Suprapubic skin (tissue), 4 donors: ENCODE measurements around the gene AQP12A. TPM values are rescaled to one million over a fixed set of nuclear protein-coding genes. Genes with fewer than 3 reads are reported as not detected.

Experiments used
- DNase-seq, 2 donors: peaks; one replicate each; pipeline ENCODE4 v3.0.0-alpha.2; 2019; ENCODE audit warnings: low spot score in 2 of 2
- H3K27ac ChIP-seq: fragments of 200-600 bp; sonication (generic); one replicate; pipeline ENCODE4 v1.5.1; 2019
- H3K27me3 ChIP-seq: fragments of 200-600 bp; sonication (generic); one replicate; pipeline ENCODE4 v1.5.1; 2019
- H3K36me3 ChIP-seq: fragments of 200-600 bp; sonication (generic); one replicate; pipeline ENCODE4 v1.5.1; 2019
- H3K4me1 ChIP-seq: fragments of 200-600 bp; sonication (generic); one replicate; pipeline ENCODE4 v1.5.1; 2019
- H3K4me3 ChIP-seq: fragments of 200-600 bp; sonication (generic); one replicate; pipeline ENCODE4 v1.5.1; 2019; ENCODE audit warnings: mild to moderate bottlenecking
- H3K9me3 ChIP-seq: fragments of 200-600 bp; sonication (generic); one replicate; pipeline ENCODE4 v1.5.1; 2019
- EP300 ChIP-seq: sonication (generic); formaldehyde crosslinking; IDR thresholded peaks from one replicate; pipeline ENCODE4 v1.6.1; 2017; ENCODE audit warnings: antibody characterized with exemption
- POLR2A ChIP-seq, 2 donors: fragments of 450-650 bp; IDR thresholded peaks; one replicate each; pipeline ENCODE4 v1.6.1; 2017; ENCODE audit warnings: antibody characterized with exemption in 2 of 2, mild to moderate bottlenecking in 2 of 2, moderate library complexity in 2 of 2
- POLR2AphosphoS5 ChIP-seq, 3 donors: sonication (generic); formaldehyde crosslinking; IDR thresholded peaks; one replicate each; pipeline ENCODE4 v1.6.1; 2017; ENCODE audit warnings: antibody characterized with exemption in 3 of 3
- WGBS: methylation state at CpG from one replicate; pipeline ENCODE4 v1.1.5; 2018; 5-methylcytosine and 5-hydroxymethylcytosine counted together
- total RNA-seq, 4 donors: library from RNA; depleted of rRNA; stranded (reverse); fragments of >200 nt; gene quantifications; one replicate each; pipeline ENCODE4 v1.1.0, GENCODE V29; 2016
- TF ChIP-seq, protein P1 (sequence below), 2 donors: fragments of 200-600 bp in 1 of 2; fragments of 450-650 bp in 1 of 2; sonication (generic) in 1 of 2; IDR thresholded peaks; one replicate each; pipeline ENCODE4 v1.5.1; 2016 to 2019; ENCODE audit warnings: antibody characterized with exemption in 2 of 2, mild to moderate bottlenecking in 1 of 2, moderate library complexity in 1 of 2

The AQP12A gene
- total RNA-seq, 4 donors from 2014 or later, result not detected

DNA sequence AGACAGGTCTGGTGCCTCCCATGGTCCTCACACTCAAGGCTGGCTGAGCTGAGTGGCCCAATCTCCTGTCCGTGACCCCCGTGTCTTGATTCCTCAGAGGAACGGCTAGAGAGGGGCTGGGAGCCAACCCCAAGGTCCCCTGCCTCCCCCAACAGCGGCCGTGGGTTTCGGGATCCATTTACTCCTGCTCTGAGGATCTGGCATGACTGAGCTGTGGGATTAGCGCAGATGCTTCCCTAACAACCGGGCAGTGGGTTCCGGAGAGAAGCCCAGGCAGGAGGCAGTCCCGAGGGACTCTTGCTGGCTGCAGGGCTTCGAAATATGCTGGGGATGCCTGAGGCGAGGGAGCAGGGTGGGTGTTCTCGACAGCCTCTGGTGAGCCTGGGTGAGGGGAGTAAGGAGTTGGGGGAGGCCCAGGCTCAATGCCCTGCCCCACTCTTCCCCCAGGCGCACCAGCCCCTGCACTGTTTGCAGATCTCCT lies 47.5 kb upstream of the AQP12A start:
- Histone ChIP-seq H3K27me3 (peaks cover 73% of the 10 kb centered on the region), H3K4me3 (no peak overlapping the region), H3K9me3 (no peaks in the 10 kb centered on the region), H3K27ac (no peak overlapping the region), H3K4me1 (no peaks in the 10 kb centered on the region), H3K36me3 (no peaks in the 10 kb centered on the region)
- WGBS, result 44% methylated on average over 4 of the region's 14 CpGs
- peak in 1 of 2 donors; percentile 65 for DNase-seq
- no peak for TF ChIP-seq EP300
- TF ChIP-seq, protein P1, sequence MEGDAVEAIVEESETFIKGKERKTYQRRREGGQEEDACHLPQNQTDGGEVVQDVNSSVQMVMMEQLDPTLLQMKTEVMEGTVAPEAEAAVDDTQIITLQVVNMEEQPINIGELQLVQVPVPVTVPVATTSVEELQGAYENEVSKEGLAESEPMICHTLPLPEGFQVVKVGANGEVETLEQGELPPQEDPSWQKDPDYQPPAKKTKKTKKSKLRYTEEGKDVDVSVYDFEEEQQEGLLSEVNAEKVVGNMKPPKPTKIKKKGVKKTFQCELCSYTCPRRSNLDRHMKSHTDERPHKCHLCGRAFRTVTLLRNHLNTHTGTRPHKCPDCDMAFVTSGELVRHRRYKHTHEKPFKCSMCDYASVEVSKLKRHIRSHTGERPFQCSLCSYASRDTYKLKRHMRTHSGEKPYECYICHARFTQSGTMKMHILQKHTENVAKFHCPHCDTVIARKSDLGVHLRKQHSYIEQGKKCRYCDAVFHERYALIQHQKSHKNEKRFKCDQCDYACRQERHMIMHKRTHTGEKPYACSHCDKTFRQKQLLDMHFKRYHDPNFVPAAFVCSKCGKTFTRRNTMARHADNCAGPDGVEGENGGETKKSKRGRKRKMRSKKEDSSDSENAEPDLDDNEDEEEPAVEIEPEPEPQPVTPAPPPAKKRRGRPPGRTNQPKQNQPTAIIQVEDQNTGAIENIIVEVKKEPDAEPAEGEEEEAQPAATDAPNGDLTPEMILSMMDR (IDR thresholded peaks at IDR 0.05), result no peak
- TF ChIP-seq POLR2AphosphoS5 (IDR thresholded peaks at IDR 0.05), result no peak
- TF ChIP-seq POLR2A (IDR thresholded peaks at IDR 0.05), result no peak

DNA sequence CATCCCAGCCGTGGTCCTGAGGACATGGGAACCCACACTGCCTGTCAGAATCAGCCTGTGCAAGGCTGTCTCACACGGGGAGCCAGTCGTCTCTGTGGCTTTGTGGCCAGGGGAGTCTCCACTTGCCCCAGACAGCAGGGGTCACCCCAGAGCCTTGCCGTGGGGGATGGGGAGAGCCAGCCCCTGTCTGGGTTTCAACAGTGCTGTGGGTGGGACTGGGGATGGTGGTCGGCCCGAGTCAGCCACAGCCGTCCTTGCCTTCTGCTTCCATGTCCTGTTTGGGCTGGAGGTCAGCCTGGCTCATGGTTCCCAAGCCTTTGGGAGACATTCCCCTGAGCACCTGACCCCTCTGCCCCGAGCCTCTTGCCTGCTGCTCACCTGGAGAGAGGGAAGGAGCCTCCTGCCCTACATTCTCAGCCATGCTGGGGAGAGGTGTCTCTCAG lies 46.8 kb upstream of the AQP12A start:
- DNase-seq, result peak in 1 of 2 donors; percentile 59
- no peaks in the 10 kb centered on the region for H3K9me3 ChIP-seq
- H3K4me3 ChIP-seq, result no peak overlapping the region
- no peaks in the 10 kb centered on the region for H3K4me1 ChIP-seq
- peaks cover 78% of the 10 kb centered on the region for H3K27me3 ChIP-seq
- TF ChIP-seq, protein P1 (IDR thresholded peaks at IDR 0.05), result no peak
- TF ChIP-seq POLR2AphosphoS5 (IDR thresholded peaks at IDR 0.05), result no peak
- no peak for TF ChIP-seq EP300
- TF ChIP-seq POLR2A (IDR thresholded peaks at IDR 0.05), result no peak
- no peak overlapping the region for H3K27ac ChIP-seq
- no peaks in the 10 kb centered on the region for H3K36me3 ChIP-seq
- WGBS, result 44% methylated on average over 3 of the region's 8 CpGs

GRCh38 chr2:240645346-240645745 lies 46.3 kb upstream of the AQP12A start:
- H3K4me3 ChIP-seq, result no peak overlapping the region
- TF ChIP-seq, protein P1 (IDR thresholded peaks at IDR 0.05), result no peak
- no peak for TF ChIP-seq POLR2AphosphoS5 (IDR thresholded peaks at IDR 0.05)
- TF ChIP-seq EP300, result no peak
- TF ChIP-seq POLR2A (IDR thresholded peaks at IDR 0.05), result no peak
- H3K36me3 ChIP-seq, result no peaks in the 10 kb centered on the region
- no peaks in the 10 kb centered on the region for H3K4me1 ChIP-seq
- H3K9me3 ChIP-seq, result no peaks in the 10 kb centered on the region
- DNase-seq, result no peak
- 90% methylated on average over 2 of the region's 10 CpGs for WGBS
- H3K27ac ChIP-seq, result no peak overlapping the region
- peaks cover 82% of the 10 kb centered on the region for H3K27me3 ChIP-seq

- WGBS, result 94% methylated on average over 8 of the region's 10 CpGs
- Histone ChIP-seq H3K27ac (no peak overlapping the region), H3K9me3 (no peaks in the 10 kb centered on the region), H3K27me3 (peaks cover 85% of the 10 kb centered on the region), H3K36me3 (no peaks in the 10 kb centered on the region), H3K4me1 (no peaks in the 10 kb centered on the region), H3K4me3 (no peak overlapping the region)
- TF ChIP-seq, protein P1 (IDR thresholded peaks at IDR 0.05), result no peak
- TF ChIP-seq POLR2AphosphoS5 (IDR thresholded peaks at IDR 0.05), result no peak
- no peak for TF ChIP-seq POLR2A (IDR thresholded peaks at IDR 0.05)
- no peak for TF ChIP-seq EP300
- DNase-seq, result peak in 1 of 2 donors; percentile 77
These were observed 45.9 kb upstream of the AQP12A start for GRCh38 chr2:240645801-240646175.

DNA sequence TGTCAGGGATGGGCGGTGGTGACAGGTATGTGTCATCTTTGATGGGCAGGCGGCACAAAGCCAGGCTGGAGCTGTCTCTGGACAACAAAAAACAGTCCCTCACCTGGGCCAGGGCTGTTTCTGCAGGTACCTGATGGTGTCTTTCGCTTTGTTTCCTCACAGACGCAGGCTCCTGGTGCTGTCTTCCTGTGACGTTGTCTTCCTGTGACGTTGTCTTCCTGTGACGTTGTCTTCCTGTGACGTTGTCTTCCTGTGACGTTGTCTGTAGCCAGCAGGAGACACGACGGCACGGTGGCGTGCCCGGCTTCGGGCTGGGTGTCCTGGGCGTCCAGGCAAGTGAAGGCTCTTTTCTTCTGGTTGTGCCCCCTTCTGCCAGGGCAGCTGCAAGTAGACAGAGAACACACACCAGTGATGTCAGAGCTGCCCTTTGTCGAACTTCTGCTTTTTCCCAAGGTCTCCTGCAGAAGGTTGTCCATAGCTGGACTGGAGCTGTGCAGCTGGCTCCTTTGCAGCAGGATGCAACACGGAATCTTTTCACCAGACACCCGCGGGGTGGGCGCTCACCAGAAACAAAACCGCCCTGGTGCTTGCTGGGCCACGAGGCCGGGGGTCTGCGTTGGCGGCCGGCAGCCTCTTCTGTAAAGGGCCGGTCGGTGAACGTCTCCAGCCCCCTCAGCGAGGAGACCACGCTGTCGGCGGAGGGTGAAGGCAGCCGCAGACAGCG lies 45.3 kb upstream of the AQP12A start:
- TF ChIP-seq, protein P1 (IDR thresholded peaks at IDR 0.05), result no peak
- TF ChIP-seq EP300 (no peak), POLR2AphosphoS5 (IDR thresholded peaks at IDR 0.05) (no peak), POLR2A (IDR thresholded peaks at IDR 0.05) (no peak)
- WGBS, result 85% methylated on average over 22 of the region's 36 CpGs
- H3K4me1 ChIP-seq, result no peaks in the 10 kb centered on the region
- H3K36me3 ChIP-seq, result no peaks in the 10 kb centered on the region
- DNase-seq, result peak in 1 of 2 donors; percentile 67
- H3K27ac ChIP-seq, result no peak overlapping the region
- H3K9me3 ChIP-seq, result no peaks in the 10 kb centered on the region
- H3K27me3 ChIP-seq, result peaks cover 91% of the 10 kb centered on the region
- no peak overlapping the region for H3K4me3 ChIP-seq
